ENCODE results near the gene LRRC37B. TPM values are rescaled to one million over a fixed set of nuclear protein-coding genes. Genes with fewer than 3 reads are reported as not detected.
"Not testable (repeated sequence)": the region's sequence is repeated elsewhere in the genome, so short reads cannot be mapped to it uniquely, and the experiment has no call there.

Gene LRRC37B
- total and polyA plus RNA-seq, 2 of the 13 experiments (the other 11 are each of a cell fraction or from before 2014, with no cell fraction given) = 8.7 to 8.8 TPM

GRCh38 chr17:32086833-32087232, 79.7 kb downstream of the LRRC37B start:
- CTCF ChIA-PET (ENCODE audit: low intra/inter-chr PET ratio, low total read pairs); POLR2A ChIA-PET; in situ Hi-C loops (cut with HindIII; ENCODE audit: extremely low pct_ligation_motif_present, low pct_unique_long_range_greater_than_20kb); H3K27me3 ChIP-seq (ENCODE audit: control insufficient read depth in 1 of 2, insufficient read depth in 2 of 2, low read length in 2 of 2); H3K4me3 ChIP-seq (replicated peaks in 1 of 3; ENCODE audit: insufficient read depth in 1 of 3, low read depth in 2 of 3, low read length in 3 of 3); H3K4me1 ChIP-seq (ENCODE audit: insufficient read depth, low read length); H3K27ac ChIP-seq (ENCODE audit: extremely low read length, insufficient read depth, low read length); H2AFZ ChIP-seq (ENCODE audit: low read length); intact Hi-C loops (cut with micrococcal nuclease; ENCODE audit: unreplicated experiment); FAIRE-seq; H4K20me1 ChIP-seq (ENCODE audit: insufficient read depth, low read length); H3K9ac ChIP-seq (ENCODE audit: insufficient read depth, low read depth, low read length); H3K79me2 ChIP-seq (ENCODE audit: insufficient read depth, low read length); DNase-seq (ENCODE audit: low spot score); H3K4me2 ChIP-seq (ENCODE audit: low read depth, low read length); BruUV-seq (replicated peaks); ATAC-seq; H3K9me3 ChIP-seq (ENCODE audit: low read length); H3K36me3 ChIP-seq (replicated peaks in 1 of 2; ENCODE audit: control insufficient read depth in 1 of 2, insufficient read depth in 2 of 2, low read length in 2 of 2): not testable (repeated sequence)
- TF ChIP-seq ZNF768 (CRISPR knock-in tag; IDR thresholded peaks at IDR 0.05) = peak; percentile 49; the same call in 1 of the 2 replicates
- WGBS (ENCODE audit: low lambda C conversion rate) = 50% methylated on average over 4 of the region's 4 CpGs

DNA sequence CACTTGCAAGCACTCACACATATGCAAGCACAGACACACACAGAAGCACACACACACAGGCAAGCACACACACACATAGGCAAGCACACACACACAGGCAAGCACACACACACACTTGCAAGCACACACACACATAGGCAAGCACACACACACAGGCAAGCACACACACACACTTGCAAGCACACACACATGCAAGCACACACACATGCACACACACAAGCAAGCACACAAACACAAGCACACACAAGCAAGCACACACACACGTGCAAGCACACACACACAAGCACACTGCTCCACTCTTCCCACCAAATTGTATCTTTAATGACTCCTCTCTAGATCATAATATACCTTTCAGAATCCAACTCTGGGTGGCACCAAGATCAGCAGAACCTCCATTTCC, 84.9 kb downstream of the LRRC37B start:
- BruUV-seq (replicated peaks) = not testable (repeated sequence)

GRCh38 chr17:32099686-32100085, 92.5 kb downstream of the LRRC37B start:
- Histone ChIP-seq H2AFZ (ENCODE audit: low read length) (no peak overlapping the region), H3K9ac (ENCODE audit: insufficient read depth, low read depth, low read length) (no peak overlapping the region), H3K4me2 (ENCODE audit: low read depth, low read length) (no peak overlapping the region), H3K36me3 (replicated peaks in 1 of 2; ENCODE audit: control insufficient read depth in 1 of 2, insufficient read depth in 2 of 2, low read length in 2 of 2) (no peaks in the 10 kb centered on the region), H3K4me1 (ENCODE audit: insufficient read depth, low read length) (peaks cover 12% of the 10 kb centered on the region; the same call in 1 of the 2 replicates), H3K4me3 (replicated peaks in 1 of 3; ENCODE audit: insufficient read depth in 1 of 3, low read depth in 2 of 3, low read length in 3 of 3) (no peak overlapping the region), H3K27me3 (ENCODE audit: control insufficient read depth in 1 of 2, insufficient read depth in 2 of 2, low read length in 2 of 2) (no peaks in the 10 kb centered on the region), H3K79me2 (ENCODE audit: insufficient read depth, low read length) (no peaks in the 10 kb centered on the region), H4K20me1 (ENCODE audit: insufficient read depth, low read length) (no peaks in the 10 kb centered on the region), H3K27ac (ENCODE audit: extremely low read length, insufficient read depth, low read length) (no peak overlapping the region), H3K9me3 (ENCODE audit: low read length) (no peaks in the 10 kb centered on the region)
- in situ Hi-C loops (cut with HindIII; ENCODE audit: extremely low pct_ligation_motif_present, low pct_unique_long_range_greater_than_20kb) (no loop called here), intact Hi-C loops (cut with micrococcal nuclease; ENCODE audit: unreplicated experiment) (no loop called here)
- 5% methylated on average over 2 of the region's 2 CpGs for WGBS (ENCODE audit: low lambda C conversion rate)
- ATAC-seq (no peak), DNase-seq (ENCODE audit: low spot score) (no peak), FAIRE-seq (no peak)
- no TSS peak for BruUV-seq (replicated peaks)
- ChIA-PET POLR2A (no interaction called here), CTCF (ENCODE audit: low intra/inter-chr PET ratio, low total read pairs) (no interaction called here)
- TF ChIP-seq, protein P1, sequence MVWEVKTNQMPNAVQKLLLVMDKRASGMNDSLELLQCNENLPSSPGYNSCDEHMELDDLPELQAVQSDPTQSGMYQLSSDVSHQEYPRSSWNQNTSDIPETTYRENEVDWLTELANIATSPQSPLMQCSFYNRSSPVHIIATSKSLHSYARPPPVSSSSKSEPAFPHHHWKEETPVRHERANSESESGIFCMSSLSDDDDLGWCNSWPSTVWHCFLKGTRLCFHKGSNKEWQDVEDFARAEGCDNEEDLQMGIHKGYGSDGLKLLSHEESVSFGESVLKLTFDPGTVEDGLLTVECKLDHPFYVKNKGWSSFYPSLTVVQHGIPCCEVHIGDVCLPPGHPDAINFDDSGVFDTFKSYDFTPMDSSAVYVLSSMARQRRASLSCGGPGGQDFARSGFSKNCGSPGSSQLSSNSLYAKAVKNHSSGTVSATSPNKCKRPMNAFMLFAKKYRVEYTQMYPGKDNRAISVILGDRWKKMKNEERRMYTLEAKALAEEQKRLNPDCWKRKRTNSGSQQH (CRISPR knock-in tag; IDR thresholded peaks at IDR 0.05; ENCODE audit: low read depth) = no peak
- TF ChIP-seq ETV5 (CRISPR knock-in tag; IDR thresholded peaks at IDR 0.05; ENCODE audit: borderline replicate concordance) = no peak
- no peak for TF ChIP-seq MBNL3 (CRISPR knock-in tag; conservative IDR thresholded peaks at IDR 0.05)
- TF ChIP-seq MXD1 (CRISPR knock-in tag; IDR thresholded peaks at IDR 0.05) = no peak
- no peak for TF ChIP-seq SRY (CRISPR knock-in tag; IDR thresholded peaks at IDR 0.05)
- TF ChIP-seq TBP (CRISPR knock-in tag; IDR thresholded peaks at IDR 0.05) = no peak
- TF ChIP-seq, protein P2, sequence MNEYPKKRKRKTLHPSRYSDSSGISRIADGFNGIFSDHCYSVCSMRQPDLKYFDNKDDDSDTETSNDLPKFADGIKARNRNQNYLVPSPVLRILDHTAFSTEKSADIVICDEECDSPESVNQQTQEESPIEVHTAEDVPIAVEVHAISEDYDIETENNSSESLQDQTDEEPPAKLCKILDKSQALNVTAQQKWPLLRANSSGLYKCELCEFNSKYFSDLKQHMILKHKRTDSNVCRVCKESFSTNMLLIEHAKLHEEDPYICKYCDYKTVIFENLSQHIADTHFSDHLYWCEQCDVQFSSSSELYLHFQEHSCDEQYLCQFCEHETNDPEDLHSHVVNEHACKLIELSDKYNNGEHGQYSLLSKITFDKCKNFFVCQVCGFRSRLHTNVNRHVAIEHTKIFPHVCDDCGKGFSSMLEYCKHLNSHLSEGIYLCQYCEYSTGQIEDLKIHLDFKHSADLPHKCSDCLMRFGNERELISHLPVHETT (CRISPR knock-in tag; conservative IDR thresholded peaks at IDR 0.05) = no peak
- no peak for TF ChIP-seq TRIM24 (CRISPR knock-in tag; IDR thresholded peaks at IDR 0.05)
- no peak for TF ChIP-seq MAF1 (CRISPR knock-in tag; IDR thresholded peaks at IDR 0.05; ENCODE audit: borderline replicate concordance)

More for the DNA sequence above, 84.9 kb downstream of the LRRC37B start:
- WGBS (ENCODE audit: low lambda C conversion rate) = 0% methylated on average over 1 of the region's 1 CpG
- H3K27me3 ChIP-seq (ENCODE audit: control insufficient read depth in 1 of 2, insufficient read depth in 2 of 2, low read length in 2 of 2); DNase-seq (ENCODE audit: low spot score); FAIRE-seq; in situ Hi-C loops (cut with HindIII; ENCODE audit: extremely low pct_ligation_motif_present, low pct_unique_long_range_greater_than_20kb); H3K4me1 ChIP-seq (ENCODE audit: insufficient read depth, low read length); H3K79me2 ChIP-seq (ENCODE audit: insufficient read depth, low read length); H3K9ac ChIP-seq (ENCODE audit: insufficient read depth, low read depth, low read length); intact Hi-C loops (cut with micrococcal nuclease; ENCODE audit: unreplicated experiment); H3K27ac ChIP-seq (ENCODE audit: extremely low read length, insufficient read depth, low read length); CTCF ChIA-PET (ENCODE audit: low intra/inter-chr PET ratio, low total read pairs); H3K9me3 ChIP-seq (ENCODE audit: low read length); POLR2A ChIA-PET; H3K4me2 ChIP-seq (ENCODE audit: low read depth, low read length); H2AFZ ChIP-seq (ENCODE audit: low read length); ATAC-seq; H3K4me3 ChIP-seq (replicated peaks in 1 of 3; ENCODE audit: insufficient read depth in 1 of 3, low read depth in 2 of 3, low read length in 3 of 3); H4K20me1 ChIP-seq (ENCODE audit: insufficient read depth, low read length); H3K36me3 ChIP-seq (replicated peaks in 1 of 2; ENCODE audit: control insufficient read depth in 1 of 2, insufficient read depth in 2 of 2, low read length in 2 of 2): not testable (repeated sequence)

Data from HepG2 (cell line).